Adipocyte (in vitro differentiated cells): ENCODE measurements around the gene TCF15.
A peak's percentile ranks its signal among the peaks of the same experiment; 100 is the strongest.

ENCODE experiments used
- DNase-seq: peaks from one replicate; pipeline ENCODE4 v3.0.0-alpha.2; 2015; ENCODE audit warnings: low read depth
- H3K27me3 ChIP-seq: replicated peaks from 2 replicates; pipeline ENCODE4 v1.7.0; 2013; ENCODE audit warnings: mild to moderate bottlenecking, low read length, moderate library complexity; ENCODE audit not compliant: control insufficient read depth, insufficient read depth
- H3K36me3 ChIP-seq: 2 replicates; pipeline ENCODE4 v1.7.0; 2013; ENCODE audit warnings: low read length, mild to moderate bottlenecking, moderate library complexity; ENCODE audit not compliant: control insufficient read depth, insufficient read depth, severe bottlenecking
- H3K4me1 ChIP-seq: 2 replicates; pipeline ENCODE4 v1.7.0; 2013; ENCODE audit warnings: mild to moderate bottlenecking, low read length, moderate library complexity; ENCODE audit not compliant: control insufficient read depth, insufficient read depth
- H3K4me3 ChIP-seq: 2 replicates; pipeline ENCODE4 v1.7.0; 2013; ENCODE audit warnings: mild to moderate bottlenecking, low read length, moderate library complexity
- H3K9ac ChIP-seq: 2 replicates; pipeline ENCODE4 v1.7.0; 2013; ENCODE audit warnings: mild to moderate bottlenecking, low read length, moderate library complexity
- H3K9me3 ChIP-seq: 2 replicates; pipeline ENCODE4 v1.7.0; 2013; ENCODE audit warnings: mild to moderate bottlenecking, low read length, moderate library complexity; ENCODE audit not compliant: control insufficient read depth

TCF15 gene, protein sequence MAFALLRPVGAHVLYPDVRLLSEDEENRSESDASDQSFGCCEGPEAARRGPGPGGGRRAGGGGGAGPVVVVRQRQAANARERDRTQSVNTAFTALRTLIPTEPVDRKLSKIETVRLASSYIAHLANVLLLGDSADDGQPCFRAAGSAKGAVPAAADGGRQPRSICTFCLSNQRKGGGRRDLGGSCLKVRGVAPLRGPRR

DNA sequence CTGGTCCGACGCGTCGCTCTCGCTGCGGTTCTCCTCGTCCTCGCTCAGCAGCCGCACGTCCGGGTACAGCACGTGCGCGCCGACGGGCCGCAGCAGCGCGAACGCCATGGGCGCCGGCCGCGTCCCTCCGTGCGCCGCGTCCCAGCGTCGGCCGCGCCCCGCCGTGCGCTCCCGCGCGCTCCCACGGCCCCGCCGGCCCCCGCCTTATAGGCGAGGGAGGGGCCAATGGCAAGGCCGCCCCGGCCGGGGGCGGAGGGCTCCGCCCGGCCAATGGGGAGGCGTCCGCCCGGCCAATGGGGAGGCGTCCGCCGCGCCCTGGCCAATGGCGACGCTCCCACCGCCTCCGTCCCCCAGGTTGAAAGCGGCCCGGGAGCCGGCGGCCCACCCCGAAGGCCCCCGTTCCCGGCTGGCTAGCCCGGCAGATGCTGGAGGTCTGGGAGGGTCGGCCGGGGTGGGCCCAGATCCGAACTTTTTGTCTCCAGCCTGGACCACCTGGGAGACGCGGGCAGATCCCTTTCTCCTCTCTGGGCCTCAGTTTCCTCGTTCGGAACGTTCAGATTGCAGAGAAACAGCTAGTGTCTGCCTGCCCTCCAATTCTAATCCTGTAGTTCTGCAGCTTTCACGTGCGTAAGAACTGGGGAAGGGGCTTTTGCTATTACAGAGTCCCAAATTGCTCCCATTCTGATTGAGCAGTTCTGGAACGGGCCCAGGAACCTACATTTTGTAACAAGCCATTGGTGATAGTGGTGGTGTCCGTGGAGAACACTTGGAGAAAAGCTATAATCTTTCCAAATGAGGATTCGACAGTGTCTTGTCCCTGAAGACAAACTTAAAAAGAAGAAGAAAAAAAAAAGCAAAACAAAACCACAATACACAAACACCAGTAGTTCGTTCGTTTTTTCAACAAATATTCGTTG lies at the start of gene TCF15:
Gene TCF15 (minus strand): TSS at position 180 of the 917 bp plus-strand sequence. CDS start 72 bp downstream, at position 108.
- no peak within 1 kb of the TSS for H3K4me3 ChIP-seq
- peaks cover 83% of the 10 kb centered on the region for H3K27me3 ChIP-seq

DNA sequence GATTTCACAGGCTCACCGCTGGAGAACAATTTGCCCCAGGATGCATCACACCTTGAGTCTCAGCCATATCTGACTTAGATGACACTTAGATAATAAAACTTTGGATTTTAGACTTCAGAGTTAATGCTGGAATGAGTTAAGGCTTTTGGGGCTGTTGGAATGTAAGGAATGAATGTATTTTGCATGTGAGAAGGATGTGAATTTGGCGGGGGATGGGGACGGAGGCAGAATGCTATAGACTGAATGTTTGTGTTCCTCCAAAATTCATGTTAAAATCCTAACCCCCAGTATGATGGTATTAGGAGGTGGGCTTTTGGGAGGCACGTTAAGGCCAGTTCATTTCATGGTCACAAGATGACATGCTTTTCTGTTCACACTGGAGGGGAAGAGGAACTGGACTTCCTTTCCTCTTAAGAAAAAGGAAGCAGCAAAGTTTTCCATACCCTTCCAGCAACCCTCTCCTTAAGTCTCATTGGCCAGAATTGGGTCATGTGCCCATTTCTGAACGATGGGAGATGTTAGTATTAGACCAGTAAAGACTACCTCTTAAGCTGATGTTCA lies 48.7 kb upstream of the TCF15 start:
- no peak overlapping the region for H3K9ac ChIP-seq
- no peaks in the 10 kb centered on the region for H3K36me3 ChIP-seq
- H3K27me3 ChIP-seq = peaks cover 19% of the 10 kb centered on the region
- no peak for DNase-seq
- peaks cover 18% of the 10 kb centered on the region for H3K4me1 ChIP-seq
- H3K4me3 ChIP-seq = no peak overlapping the region
- H3K9me3 ChIP-seq = no peaks in the 10 kb centered on the region

More for the DNA sequence above, at the start of gene TCF15:
- Histone ChIP-seq H3K9me3 (no peaks in the 10 kb centered on the region), H3K4me1 (no peaks in the 10 kb centered on the region), H3K36me3 (no peaks in the 10 kb centered on the region), H3K9ac (no peak within 1 kb of the TSS)
- no peak for DNase-seq

DNA sequence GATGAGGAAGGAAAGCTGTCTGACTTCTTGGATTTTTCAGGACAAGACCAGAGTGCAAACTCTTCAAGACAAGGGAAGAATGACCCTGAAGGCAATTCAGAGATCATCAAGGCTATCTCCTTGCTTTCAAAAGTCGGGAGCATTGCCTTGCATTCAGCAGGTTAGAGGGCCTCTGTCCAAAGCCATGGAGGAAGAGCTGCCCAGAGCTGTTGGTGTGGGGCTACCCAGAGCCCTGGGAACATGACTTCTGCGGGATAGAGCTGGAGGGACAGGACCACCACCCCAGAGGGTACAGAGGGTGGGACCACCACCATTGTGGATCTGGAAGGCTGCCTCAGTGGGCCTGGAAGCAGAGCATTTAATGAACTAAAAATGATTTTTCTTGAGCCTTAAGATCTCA lies 48.1 kb upstream of the TCF15 start:
- Histone ChIP-seq H3K9me3 (no peaks in the 10 kb centered on the region), H3K4me1 (peaks cover 21% of the 10 kb centered on the region), H3K36me3 (no peaks in the 10 kb centered on the region), H3K4me3 (no peak overlapping the region), H3K9ac (no peak overlapping the region), H3K27me3 (peaks cover 18% of the 10 kb centered on the region)
- DNase-seq = no peak

DNA sequence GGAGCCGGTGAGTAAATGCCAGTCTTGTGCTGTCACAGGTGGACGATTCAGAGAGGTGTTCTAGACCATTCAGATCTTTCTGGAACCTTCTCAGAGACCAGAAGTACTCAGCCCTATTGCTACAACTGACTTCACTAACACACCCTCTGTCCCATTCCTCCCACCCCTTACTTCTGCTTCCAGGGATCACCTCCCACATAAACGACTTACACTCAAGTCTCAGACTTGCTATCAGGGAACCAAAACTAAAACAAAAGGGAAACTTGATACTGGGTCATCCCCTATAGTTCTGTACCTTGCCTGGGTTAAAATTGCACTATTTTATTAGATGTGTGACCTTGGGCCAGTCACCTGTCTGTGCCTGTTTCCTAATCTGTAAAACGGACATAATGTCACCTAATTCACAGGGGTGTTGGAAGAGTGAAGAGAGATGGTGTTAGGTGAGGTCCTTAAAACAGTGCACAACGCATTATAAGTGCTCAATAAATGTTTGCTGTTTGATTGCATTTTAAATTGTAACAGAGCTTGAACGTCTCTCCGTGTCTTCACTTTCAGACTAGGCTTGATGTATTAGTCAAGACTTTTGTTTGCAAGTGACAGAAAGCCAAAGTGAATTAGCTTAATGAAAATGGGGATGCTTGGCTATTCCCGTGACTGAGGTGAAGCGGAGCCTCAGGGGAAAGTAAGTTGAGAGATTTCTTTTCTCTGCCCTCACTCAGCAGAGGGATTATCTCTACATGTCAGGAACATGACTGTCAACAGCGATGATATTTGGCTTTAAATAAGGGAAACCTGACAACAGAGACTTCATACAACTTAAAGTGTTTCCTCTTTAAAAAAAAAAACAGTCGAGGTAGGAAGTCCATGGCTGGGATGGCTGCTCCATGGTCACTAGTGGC lies 45.9 kb upstream of the TCF15 start:
- Histone ChIP-seq H3K4me1 (peaks cover 29% of the 10 kb centered on the region), H3K9ac (no peak overlapping the region), H3K9me3 (no peaks in the 10 kb centered on the region), H3K36me3 (peaks cover under 1% of the 10 kb centered on the region), H3K4me3 (no peak overlapping the region), H3K27me3 (no peaks in the 10 kb centered on the region)
- no peak for DNase-seq

DNA sequence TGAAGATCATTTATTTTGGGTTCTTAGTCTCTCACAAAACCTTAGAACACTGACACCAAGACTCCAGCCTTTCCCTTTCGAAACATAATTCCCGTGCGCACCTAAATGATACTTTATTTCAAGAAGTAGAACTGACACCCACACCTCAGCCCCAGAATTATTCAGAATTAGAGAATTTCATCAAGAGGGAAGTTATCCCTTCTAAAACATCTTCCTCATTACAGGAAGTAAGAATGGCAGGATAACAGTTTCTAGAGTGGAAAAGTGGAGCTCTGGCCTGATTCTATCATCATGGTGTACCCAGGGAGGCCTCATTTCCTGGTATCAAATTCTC lies 44.3 kb upstream of the TCF15 start:
- DNase-seq = no peak
- no peak overlapping the region for H3K9ac ChIP-seq
- no peaks in the 10 kb centered on the region for H3K9me3 ChIP-seq
- H3K27me3 ChIP-seq = no peaks in the 10 kb centered on the region
- H3K4me3 ChIP-seq = no peak overlapping the region
- H3K4me1 ChIP-seq = peaks cover 25% of the 10 kb centered on the region
- H3K36me3 ChIP-seq = peaks cover 15% of the 10 kb centered on the region

DNA sequence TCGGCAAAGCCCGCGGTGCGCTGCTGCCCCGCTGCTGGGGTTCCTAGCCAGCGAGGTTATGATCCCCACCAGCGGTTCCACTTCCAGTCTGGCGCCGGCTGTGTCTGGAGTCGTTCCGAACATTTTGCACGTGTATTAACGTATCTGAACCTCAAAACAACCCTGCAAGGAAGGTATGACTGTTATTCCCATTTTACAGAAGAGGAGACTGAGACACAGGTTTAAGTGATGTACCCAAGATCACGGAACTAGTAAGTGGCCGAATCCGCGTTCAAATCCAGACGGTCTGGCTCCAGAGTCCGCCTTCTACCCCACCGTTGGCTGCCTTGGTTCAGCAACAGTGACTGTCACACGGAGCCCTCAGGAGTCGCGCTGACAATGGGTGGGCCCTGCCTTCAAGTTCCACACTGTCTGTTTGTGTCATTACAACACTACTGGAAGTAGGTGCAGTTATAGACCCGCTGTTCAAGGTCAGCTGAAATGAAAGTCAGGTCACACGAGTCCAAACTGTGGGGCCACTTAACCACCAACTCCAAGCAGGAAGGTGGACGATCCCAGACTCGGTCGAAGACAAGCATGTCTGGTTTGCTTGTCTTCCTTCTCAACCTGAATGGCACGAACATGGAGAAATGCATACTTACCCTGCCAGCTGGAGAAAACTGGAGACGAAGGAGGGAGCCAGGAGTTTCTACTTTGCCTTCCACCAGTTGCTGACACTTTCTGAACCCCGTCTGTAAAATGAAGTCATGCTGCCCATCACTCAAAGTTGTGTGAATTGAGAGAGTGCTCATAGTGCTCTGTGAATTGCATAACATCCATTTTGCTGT lies 43.7 kb upstream of the TCF15 start:
- Histone ChIP-seq H3K9me3 (no peaks in the 10 kb centered on the region), H3K27me3 (no peaks in the 10 kb centered on the region), H3K4me1 (peaks cover 25% of the 10 kb centered on the region), H3K36me3 (peaks cover 20% of the 10 kb centered on the region), H3K9ac (peak overlapping the region; percentile 94), H3K4me3 (peak overlapping the region; percentile 99)
- no peak for DNase-seq

DNA sequence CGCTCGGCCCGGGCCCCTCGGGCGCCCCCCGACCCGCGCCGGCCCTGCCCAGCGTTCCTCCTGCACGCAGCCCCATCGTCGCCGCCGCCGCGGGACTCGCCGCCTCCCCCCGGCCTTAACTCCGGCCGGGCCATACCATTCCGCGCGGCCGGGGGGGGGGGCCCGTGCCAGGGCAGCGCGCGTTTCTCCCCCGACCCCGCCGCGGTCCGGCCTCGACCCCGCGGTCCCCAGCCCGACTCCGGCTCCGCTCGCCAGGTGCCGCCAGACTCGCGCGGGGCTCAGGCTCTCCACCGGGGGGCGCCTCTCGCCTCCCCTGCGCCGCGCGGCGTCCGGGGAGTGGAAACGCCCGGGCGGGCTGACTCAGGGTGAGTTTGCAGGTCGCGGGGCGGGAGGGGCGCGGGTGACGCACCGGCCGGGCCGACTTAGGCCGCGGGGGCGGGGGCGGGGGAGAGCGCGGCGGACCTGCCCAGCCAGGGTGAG lies 43.0 kb upstream of the TCF15 start, which contains the start of gene SRXN1:
Gene SRXN1 (minus strand): TSS at position 91 of the 480 bp plus-strand sequence. CDS start 15 bp downstream, at position 76.
- peak within 1 kb of the TSS; percentile 94 for H3K9ac ChIP-seq
- peaks cover 27% of the 10 kb centered on the region for H3K36me3 ChIP-seq
- H3K4me1 ChIP-seq = peaks cover 25% of the 10 kb centered on the region
- H3K4me3 ChIP-seq = peak within 1 kb of the TSS; percentile 99
- no peaks in the 10 kb centered on the region for H3K27me3 ChIP-seq
- H3K9me3 ChIP-seq = no peaks in the 10 kb centered on the region
- DNase-seq = peak; percentile 98

DNA sequence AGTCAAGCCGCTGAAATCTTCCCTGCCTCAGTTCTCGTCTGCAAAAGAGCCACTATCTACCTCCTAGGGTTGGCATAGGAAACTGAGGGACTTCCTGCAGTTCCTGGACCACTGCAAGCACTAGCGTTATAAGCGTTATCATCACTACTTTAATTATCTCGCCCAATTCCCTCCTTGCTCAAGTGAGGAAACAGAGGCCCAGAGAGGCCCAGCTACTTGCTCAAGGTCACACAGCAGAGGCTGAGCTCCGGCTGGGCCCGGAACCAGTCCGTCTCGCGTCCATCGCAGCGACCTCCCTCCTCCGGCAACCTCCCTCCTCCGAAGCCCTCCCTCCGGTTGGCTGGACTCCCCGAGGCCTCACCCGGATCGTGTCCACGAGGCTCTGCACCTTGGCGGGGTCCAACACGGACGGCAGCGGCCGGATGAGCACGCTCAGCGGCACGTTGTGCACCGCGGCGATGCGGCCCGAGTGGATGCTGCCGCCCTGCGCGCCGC lies 42.6 kb upstream of the TCF15 start:
- H3K4me1 ChIP-seq = peaks cover 25% of the 10 kb centered on the region
- H3K27me3 ChIP-seq = no peaks in the 10 kb centered on the region
- no peak for DNase-seq
- H3K36me3 ChIP-seq = peaks cover 32% of the 10 kb centered on the region
- H3K4me3 ChIP-seq = peak overlapping the region; percentile 99
- H3K9ac ChIP-seq = peak overlapping the region; percentile 94
- no peaks in the 10 kb centered on the region for H3K9me3 ChIP-seq

DNA sequence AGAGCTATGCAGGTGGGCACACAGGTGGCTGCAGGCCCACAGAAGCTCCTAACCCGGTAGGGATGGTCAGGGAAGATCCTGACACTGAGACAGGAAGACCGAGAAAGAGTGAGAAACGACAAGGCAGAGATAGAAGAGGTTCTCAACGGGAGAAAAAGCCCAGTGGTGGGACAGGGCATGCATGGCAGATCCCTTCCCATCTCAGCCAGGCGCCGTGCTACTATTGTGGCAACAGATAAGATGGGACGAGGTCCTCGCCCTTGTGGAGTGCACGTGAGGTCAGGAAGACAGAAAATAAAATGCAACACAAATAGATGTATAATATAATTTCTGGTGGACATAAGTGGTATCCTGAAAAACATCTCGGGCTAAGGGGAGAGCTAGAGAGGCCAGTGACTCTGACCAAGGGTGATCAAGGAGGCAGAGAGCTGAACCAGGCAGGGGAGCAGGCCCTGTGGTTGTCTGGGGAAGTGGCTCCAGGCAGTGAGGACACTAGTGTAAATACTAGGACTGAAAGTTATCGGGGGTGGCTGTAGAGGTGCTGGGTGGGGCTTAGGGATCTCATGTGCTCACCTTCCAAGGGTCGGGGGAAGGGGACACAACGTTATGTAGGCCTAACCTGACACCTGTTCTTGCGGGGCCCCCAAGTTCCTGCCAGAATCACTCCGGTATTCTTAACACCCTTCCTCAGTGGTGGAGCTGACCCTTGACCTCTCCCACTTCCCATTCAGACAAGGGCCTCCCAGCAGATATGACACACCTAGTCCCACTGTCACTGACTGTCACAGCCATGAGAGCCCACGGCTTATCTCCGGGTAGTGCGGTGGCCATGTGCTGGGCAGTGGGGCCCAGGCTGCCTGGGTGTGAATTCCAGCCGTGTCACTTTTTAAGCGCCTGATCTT lies 41.9 kb upstream of the TCF15 start:
- H3K9ac ChIP-seq = peak overlapping the region; percentile 94
- no peaks in the 10 kb centered on the region for H3K9me3 ChIP-seq
- peak; percentile 35 for DNase-seq
- peak overlapping the region; percentile 99 for H3K4me3 ChIP-seq
- peaks cover 26% of the 10 kb centered on the region for H3K4me1 ChIP-seq
- no peaks in the 10 kb centered on the region for H3K27me3 ChIP-seq
- peaks cover 39% of the 10 kb centered on the region for H3K36me3 ChIP-seq
